ENCODE results near the gene LRRC27.
"Not testable (repeated sequence)": the region's sequence is repeated elsewhere in the genome, so short reads cannot be mapped to it uniquely, and the experiment has no call there.

The LRRC27 gene

DNA sequence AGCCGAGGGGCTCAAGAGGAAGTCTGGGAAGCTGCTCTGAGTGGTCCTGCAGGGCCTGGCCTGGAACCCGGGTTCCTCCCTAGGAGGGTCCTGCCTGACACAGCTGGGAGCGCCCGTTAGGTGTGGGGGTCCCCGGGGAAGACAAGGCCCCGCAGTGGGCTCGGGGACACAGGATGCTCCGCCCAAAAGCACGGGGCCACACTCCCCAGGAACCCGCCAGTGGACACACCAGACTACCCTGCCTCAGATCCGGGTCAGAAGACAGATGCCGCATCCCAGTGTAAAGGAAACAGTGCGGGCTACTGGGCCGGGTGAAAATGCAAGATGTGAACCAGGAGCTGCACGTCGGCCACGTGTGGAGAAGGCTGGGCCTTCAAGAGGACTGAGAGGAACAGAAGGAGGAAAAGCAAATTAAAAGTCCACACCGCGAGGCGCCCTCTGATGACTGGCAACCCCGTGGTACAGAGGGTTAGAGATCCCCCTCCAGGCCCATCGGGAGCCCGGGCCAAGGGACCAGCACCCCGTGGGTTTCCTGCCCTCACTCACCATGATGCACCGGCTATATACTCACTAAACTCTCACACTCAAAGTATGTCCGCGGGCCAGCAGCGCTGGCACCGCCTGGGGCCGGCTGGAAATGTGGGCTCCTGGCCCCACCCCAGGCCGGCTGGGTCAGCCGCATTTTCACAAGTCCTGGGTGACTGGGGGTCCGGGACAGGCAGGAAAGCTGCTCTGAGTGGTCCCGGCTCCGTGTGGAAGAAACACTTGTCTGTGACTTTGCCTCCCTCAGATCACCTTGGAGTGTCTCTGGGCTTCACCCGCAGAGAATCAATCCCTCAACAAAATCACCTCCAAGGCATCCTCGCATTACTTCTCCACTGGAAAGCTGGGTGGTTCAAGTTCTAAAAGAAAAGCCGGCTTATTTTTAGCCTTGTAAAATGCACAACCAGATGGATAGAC is 30.3 kb upstream of the LRRC27 start:
- no peak for DNase-seq

DNA sequence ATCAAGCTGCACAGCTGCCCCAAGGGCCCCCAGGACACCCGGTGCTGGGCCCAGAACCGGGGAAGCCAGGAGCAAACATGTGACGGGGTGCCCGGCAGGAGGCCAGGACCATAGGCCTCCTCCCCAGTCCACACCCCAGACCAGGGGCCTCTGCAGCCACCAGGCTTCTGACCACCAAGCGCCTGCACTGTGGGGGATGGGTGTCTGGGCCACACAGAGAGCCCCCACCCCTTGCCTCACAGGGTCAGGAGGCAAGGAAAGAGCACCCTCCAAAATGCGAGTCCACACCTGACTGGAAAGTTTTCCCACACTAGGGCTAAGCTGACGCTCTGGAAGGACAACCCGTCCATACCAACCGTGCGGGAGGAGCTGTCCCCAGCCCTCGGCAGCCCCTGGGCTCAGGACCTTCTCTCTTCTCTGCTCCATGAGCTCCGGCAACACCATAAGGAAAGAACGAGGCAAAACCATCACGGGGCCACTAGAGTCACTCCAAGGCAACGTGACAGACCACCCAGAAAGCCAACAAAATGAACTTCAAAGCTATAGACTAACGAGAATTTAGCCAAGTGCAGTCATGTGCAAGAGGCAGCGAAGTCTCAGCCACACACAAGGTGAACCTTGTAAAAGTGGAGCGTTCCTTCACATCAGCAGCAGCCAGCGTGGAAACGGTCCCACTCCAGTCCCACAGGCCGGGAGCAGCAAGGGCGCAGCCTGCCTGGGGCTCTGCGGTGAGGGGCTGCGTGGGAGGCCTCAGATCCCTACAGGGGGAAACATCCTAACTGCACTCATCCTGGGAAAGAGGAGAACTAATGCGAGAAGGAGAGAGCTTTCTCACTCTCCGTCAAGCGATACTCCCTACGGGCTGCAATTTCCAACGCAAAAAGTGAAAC is 29.3 kb upstream of the LRRC27 start:
- DNase-seq = no peak

DNA sequence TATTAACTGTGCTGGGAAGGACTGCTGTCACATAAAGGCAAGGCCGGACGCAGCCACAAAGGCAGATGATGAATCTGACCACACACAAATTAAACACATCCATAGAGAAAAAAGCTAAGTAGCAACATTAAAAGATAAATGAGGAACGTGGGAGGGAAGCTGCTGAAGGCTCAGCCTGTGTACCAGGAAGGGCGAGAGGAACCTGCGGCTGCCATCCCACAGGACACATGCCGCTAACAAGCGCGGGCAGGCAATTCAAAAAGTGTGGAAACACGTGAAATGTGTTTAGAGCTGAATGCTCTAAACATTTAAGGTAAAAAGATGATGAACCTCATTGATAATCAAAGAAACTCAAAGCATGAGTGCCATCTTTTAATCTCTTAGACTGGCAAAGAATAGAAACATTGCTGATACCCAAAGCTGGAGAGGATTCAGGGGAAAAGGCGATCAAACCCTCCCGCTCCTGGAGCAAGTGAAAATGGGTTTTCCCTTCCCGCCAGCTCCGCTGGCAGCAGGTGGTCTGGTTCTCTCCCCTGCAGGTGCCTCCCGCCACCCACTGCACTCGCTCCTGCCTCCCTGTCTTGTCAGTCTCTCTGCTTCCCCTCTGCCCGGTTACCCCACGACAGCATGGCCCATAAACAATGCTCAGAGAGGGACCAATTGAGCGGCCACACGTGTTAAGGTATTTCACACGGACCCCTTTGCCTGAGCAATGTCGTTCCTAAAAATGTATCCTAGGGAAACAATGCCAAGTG is 28.5 kb upstream of the LRRC27 start:
- DNase-seq = no peak

DNA sequence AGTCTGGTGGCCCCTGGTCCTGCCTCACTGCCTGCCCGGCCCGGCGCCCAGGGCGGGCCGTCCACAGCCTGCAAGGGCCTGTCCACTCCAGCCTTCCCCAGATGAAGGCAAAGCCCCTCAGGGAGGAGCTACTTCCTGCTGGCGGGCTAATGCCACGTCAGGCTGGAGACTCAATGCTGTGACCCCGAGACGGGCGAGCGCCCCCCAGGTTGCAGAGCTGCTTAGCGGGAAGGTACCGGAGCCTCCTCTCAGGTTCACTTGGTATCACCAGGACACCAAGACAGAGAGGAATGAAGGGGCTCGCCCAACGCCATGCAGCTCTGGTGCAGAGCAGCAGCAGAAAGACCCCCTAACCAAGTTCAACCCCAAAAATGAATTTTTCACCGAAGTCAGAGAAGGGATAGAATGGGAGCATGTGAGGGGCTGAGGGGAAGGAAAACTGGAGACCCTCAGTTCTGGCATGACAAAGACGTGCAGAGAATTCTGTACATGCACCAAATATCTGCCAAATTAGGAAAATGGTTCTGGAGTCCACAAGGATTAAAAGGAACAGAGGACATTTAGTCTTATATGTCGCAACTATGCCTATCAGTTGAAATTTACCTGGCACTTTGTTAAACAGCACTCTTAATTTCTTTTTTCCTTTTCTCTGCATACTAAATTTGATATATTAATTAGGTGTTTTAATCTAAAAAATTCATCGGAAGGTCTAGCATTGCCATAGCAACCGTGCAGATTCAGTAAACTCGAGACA is 27.1 kb upstream of the LRRC27 start:
- no peak for DNase-seq

DNA sequence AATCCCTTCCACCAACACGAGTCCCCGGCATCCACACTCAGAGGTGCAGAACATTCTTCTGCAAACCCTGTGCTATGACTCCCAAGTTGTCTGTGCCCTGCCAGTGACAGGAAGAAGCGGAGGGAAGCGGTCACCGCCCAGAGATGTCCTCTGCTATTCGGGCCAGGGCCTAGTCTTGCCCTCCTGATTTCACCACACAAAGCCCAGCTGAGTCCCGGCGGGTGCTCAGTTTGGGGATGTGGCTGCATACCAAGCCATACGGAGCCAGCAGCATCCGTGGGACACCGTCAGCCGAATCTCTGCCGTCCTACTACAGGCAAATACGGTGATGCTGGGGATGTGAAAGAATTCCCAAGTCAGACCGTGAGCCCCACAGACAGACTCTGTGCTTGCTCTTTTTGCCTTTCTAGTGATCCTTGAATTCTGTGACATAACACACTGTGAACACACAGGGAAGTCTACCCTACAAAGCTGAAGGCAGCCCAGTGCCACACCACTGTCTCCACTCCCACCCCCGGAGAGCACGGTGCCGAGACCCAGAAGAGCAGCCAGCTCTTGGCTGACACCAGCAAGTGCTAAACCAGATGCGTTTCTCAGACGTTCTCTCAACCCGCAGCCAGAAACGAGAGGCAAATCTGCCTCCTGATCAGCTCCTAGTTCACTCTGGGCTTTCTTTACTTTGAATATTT is 26.2 kb upstream of the LRRC27 start:
- no peak for DNase-seq

GRCh38 chr10:132306343-132306685 is 25.7 kb upstream of the LRRC27 start:
- no peak for DNase-seq

DNA sequence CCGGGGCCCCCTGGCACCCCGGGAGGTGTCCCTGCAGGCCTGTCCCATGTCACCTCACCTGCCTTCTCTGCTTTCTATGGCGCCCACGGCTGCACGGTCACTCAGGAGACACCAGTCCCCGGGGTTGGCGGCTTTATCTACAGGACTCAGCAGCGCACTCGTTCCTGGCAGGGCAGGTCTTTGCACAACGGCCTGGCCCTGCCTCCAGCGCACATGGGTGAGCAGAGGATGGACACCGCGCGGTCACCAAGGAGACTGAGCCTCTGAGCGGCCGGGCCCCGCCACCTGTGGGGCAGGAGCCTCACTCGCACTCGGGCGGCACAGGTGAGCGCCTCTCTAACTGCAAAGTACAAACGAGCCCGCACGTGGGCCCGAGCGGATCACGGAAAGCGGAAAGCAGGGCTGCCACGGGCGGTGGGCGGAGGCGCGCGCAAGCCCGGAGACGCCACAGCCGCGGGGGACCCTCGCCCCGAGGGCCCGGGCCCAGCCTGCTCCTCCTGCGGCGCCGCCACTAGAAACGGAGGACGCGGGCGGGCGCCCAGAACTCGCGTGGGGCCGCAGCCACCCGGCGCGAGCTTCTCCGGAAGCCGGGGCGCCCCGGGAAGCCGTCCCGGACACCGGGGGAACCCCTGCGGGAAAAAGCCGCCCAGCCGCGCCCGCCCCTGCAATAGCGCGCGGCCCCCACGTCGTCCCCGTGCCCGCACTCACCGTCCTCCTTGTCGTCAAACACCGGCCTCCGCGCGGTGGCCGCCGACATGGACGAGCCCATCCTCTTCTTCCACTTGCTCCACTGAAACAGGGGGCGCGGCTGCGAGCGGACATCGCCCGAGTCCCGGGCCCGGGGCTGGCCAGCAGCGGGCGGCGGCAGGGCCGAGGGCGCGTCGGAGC is 24.9 kb upstream of the LRRC27 start:
- DNase-seq = no peak

GRCh38 chr10:132307823-132308586 is 24.0 kb upstream of the LRRC27 start, which contains the start of gene STK32C:
Gene STK32C (minus strand): TSS chr10:132307950. CDS start chr10:132307833, 117 bp downstream.
- no peak for DNase-seq

GRCh38 chr10:132308587-132309470 is 23.2 kb upstream of the LRRC27 start:
- no peak for DNase-seq

- no peak for DNase-seq
Observed at GRCh38 chr10:132309471-132309865, 22.5 kb upstream of the LRRC27 start.

DNA sequence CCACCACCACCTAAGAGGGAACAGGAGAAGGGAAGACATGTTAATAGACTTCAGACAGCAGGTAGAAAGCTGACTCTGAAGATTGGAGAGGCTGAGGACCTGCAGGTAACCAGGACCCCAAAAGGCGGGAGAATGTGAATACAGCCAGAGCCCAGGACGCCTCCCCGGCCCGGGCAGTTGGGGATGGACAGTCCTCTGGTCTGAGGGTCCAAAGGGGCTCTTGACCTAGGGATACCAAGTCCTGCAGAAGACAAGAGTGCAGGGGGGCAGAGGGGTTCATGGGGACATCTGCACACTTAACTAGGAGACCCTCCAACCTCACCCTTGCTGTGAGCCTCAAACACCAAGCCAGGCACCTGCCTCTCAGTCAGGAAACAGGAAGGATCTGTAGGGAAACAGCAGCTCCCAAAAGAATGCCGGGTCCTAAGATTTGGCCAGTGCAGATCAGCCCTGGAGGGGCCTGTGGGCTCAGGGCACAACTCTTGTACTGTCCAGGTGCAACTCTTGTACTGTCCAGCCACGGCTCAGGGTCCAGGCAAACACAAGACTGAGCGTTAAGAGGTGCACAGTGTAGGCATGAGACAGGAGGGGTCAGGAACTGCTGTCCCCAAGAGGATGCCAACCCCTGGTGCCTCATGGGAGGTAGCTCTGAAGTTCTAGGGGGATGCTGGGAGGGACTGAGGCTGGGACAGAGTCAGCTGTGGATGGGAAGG is 22.0 kb upstream of the LRRC27 start:
- no peak for DNase-seq

DNA sequence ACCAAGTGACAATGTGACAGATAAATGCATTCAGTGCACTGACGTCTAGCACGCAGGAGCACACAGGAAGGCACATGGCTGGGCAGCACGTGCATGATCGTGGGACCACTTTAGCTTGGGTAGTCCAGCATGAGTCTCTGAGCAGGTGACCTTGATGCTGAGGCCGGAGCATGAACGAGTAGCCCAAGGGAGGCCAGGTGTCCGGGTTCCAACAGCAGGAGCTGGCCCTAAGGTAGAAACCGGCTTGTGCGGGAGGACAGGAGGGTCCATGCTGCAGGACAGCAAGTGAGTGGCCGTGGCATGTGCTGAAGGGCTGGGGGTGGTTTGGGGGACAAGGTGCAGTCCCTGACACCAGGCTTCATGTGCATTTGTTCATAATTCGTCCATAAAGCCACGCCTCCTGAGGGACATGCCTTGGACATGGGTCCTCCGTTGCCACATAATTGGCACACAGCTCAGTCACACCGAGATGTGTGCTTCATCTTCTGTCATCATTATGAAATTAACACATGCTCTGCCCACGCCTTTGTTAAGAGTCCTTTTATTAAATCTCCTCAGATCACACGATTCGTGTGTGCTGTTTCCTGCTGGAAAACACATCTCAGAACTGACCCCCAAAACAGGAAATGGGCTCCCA is 21.2 kb upstream of the LRRC27 start:
- no peak for DNase-seq

- DNase-seq = no peak
Observed at GRCh38 chr10:132311338-132311939, 20.6 kb upstream of the LRRC27 start.

- DNase-seq = no peak
Observed at GRCh38 chr10:132313305-132313704, 18.7 kb upstream of the LRRC27 start.

- no peak for DNase-seq
Observed at GRCh38 chr10:132313865-132314264, 18.1 kb upstream of the LRRC27 start.

DNA sequence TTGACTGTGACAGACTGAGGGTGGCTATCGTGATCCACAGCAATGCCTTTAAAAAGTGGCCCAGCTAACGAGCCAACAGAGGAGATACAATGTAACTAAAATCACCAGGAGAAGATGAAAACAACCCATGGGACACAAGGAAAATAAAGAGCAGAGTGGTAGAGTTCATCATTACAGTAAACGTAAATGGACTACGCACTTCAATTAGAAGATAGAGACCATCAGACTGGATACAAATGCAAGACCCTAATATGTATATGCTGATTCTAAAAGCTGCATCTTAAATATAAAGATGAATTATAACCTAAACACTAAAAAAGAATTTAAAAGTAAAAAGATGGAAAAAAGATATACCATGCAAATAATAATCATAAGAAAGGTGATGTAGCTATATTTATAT is 17.7 kb upstream of the LRRC27 start:
- no peak for DNase-seq

DNA sequence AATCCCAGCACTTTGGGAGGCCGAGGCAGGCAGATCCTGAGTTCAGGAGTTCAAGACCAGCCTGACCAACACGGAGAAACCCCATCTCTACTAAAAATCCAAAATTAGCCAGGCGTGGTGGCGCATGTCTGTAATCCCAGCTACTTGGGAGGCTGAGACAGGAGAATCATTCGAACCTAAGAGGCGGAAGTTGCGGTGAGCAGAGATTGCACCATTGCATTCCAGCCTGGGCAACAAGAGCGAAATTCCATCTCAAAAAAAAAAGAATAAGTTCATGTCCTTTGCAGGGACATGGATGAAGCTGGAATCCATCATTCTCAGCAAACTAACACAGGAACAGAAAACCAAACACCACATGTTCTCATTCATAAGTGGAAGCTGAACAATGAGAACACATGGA is 17.1 kb upstream of the LRRC27 start:
- not testable (repeated sequence) for DNase-seq

Measured in SIG-M5 (cell line).